Glomerular endothelial cell (primary cell): ENCODE data around the gene SLC36A1. TPM values are rescaled to one million over a fixed set of nuclear protein-coding genes. Genes with fewer than 3 reads are reported as not detected.
"Not testable (repeated sequence)": the region's sequence is repeated elsewhere in the genome, so short reads cannot be mapped to it uniquely, and the experiment has no call there.

Experiments
- DNase-seq: peaks from one replicate; pipeline ENCODE4 v3.0.0-alpha.2; 2011; ENCODE audit warnings: low read depth, low spot score; ENCODE audit errors: extremely low read depth
- total RNA-seq: library from RNA; depleted of rRNA; stranded (reverse); fragments of >200 nt; gene quantifications from 2 replicates; pipeline ENCODE4 v1.2.3, GENCODE V29; 2015

The SLC36A1 gene
- 7.2 and 9.1 TPM in 2 replicates for total RNA-seq

DNA sequence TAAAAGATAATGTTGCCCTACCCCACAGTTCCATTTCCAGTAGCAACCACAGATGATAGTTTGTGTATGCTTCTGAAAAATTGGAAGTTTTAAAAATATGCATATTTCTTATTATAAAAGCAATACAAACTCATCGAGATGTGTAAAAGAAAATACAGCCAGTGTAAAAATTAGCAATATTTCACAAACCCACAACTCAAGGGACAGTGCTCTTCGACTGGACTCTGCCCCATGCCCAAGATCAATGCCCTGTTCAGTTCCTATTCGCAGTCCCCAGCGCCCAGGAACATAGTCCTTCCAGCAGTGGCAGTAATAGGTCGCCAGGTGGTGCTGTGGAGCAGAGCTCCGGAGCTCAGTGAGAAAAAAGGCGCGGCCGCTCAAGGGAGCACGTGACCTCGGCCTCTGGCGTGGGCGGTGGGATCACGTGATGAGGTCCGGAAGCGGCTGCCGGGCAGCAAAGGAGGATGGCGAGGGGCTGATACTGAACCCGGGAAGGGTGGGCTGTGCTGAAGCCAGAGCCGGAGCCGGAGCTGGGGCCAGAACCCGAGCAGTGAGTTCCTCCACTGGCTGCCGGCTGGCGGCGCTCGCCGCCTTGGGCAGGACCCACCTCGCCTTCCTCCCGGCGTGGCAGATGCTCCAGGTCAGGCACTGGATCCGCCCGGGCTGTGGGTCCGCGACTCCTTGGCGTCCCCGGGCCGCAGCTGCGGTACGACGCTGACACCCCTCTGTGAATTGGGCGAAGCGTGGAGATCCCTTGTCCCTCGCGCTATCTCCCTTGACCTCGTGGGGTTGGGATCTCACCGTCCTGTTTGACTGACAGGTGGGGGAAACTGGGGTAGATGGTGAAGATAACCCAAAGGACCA, at the start of gene SLC36A1:
Gene SLC36A1, plus strand, starts transcription at position 430 of the 864 bp plus-strand sequence. CDS start 11,190 bp downstream, outside the sequence.
- DNase-seq, result peak; percentile 56

DNA sequence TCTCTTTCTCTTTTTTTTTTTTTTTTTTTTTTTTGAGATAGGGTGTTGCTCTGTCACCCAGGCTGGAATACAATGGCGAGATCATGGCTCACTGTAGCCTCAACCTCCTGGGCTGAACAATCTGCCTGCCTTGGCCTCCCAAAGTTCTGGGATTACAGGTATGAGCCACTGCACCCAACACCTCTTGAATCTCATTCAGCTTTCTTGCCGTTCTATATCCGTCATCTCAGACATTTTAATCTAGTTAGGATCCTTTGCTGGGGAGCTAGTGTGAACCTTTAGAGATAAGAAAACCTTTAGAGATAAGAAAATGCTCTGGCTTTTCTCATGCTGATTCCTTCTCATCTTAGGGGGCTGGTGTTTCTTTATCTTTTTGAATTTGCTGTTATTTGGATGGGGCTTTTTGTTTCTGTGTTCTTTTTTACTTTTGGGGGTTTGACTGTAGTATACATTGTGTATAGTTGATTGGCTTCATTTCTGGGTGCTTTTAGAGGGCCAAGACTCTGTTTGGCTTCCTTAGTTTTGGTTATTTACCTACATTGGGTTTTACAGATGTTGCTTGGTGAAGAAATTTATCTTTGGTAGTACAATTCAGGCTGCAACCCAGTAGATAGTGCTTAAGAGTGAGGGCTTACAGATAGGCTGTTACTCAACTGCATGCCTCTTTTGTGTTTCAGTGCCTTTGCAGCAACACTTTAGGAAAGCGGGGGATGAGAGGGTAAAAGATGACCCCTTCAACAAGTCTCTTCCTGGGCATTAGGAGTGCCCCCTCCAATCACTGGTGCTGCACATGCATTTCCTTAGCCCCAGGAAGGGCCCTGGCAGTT, 41.9 kb upstream of the SLC36A1 start:
- DNase-seq, result no peak

DNA sequence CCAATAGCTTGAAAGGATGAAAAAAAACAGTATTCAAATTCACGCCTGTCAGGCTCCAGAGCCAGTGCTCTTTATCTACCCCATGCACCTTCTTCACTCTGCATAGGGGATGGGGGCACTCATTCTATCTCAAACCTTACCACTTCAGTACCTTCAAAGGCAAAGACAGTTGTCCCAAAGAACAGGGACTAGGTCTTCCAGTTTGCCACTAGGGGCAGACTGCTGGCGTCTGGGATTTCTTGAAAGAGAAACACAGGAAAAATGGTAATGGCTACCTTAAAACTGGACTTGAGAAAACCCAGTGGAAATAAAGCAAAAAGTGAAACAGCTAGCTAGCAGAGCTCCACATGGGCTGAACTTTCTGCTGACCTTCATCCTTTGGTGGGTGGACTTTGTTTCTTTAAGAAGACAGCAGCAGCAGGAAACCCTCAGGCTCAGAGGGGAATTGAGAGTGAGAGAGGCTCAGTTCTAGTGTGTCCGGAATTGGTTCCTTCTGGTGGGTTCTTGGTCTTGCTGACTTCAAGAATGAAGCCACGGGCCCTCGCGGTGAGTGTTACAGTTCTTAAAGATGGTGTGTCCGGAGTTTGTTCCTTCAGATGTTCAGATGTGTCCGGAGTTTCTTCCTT, 41.0 kb upstream of the SLC36A1 start:
- DNase-seq, result no peak

DNA sequence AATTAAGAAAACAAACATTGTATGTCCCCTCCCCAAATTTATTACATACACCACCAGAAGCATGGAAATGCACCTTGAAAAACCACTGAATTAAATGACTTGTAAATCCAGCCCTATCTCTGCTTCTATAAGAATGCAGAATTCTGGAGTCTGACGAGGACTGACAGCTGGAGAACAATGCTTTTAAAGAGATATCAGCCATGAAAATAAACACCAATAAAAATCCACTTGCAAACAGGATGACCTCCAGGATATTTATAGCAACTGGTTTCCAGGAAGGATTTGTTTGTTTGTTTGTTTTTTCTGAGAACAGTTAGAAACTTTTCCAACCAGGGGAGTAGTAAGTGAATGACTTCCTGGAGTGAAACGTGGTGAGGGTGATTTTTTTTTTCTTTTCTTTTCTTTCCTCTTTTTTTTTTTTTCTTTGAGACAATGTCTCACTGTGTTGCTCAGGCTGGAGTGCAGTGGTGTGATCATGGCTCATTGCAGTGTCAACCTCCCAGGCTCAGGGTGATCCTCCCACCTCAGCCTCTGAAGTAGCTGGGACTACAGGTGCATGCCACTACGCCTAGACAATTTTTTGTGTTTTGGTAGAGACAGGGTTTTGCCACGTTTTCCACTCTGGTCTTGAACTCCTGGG, 38.7 kb upstream of the SLC36A1 start:
- DNase-seq, result no peak

DNA sequence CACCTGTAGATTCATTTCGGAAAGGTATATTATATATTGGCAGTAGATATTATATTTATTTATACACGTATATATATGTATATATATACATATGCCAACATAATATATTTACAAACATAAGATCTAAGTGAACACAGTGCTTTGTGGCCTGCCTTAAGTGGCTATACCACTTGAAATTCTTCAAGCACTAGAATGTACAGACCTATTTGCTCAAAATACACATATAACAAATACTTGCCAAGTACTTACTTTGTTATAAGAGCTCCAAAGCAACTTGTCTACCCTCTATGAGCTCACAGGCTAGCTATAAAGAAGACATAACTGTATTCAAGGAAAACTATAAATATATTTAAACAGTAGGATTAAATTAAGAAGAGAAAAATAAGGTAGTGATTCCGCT, 33.6 kb upstream of the SLC36A1 start:
- no peak for DNase-seq

DNA sequence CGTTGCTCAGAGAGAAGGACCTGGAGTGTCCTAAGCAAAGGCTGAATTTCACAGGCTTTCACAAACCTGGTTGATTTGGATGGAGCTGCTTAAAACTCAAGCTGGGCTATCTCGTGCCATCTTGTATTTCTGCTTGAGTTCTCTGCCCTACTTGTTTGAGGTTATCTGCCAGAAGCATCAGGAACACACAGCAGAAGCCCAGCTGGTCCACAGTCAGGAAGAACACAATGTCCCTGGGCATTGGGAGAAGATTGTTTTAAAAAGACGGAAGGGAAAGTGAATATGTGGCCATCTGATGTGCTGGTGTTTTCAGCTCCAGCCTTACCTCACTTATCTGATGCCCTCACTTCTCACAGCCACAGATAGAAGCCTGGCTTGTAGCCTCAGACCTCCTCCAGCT, 32.9 kb upstream of the SLC36A1 start:
- no peak for DNase-seq

DNA sequence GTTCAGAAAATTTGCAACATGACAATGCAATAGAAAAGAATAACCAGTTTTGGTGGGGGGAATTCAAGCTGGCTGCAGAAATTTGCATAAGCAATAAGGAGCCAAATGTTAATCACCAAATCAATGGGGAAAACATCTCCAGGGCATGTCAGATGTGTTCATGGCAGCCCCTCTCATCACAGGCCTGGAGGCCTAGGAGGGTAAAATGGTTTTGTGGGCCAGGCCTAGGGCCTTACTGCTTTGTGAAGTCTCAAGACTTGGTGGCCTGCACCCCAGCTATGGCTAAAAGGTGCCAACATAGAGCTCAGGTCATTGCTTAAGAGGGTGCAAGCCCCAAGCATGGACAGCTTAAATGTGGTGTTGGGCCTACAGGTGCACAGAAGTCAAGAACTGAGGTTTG, 29.7 kb upstream of the SLC36A1 start:
- DNase-seq, result no peak

DNA sequence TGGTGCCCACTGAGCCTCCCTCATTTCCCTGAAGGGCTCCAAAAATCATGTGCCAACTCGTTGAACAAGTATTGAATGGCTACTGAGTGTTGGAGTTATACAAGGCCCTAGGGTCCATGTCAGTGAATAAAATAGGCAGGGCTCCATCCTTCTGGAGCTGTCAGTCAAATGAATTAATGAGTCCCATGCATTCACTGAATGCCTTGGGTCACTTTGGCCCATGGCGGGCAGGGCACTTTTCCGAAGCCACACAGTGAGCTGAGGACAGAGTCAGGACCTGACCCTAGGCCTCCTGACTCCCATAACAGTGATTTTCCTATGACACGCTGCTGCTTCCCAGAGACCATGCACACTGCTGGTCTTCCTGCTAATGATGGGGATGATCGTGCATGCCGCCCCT, 27.3 kb upstream of the SLC36A1 start:
- DNase-seq, result no peak

DNA sequence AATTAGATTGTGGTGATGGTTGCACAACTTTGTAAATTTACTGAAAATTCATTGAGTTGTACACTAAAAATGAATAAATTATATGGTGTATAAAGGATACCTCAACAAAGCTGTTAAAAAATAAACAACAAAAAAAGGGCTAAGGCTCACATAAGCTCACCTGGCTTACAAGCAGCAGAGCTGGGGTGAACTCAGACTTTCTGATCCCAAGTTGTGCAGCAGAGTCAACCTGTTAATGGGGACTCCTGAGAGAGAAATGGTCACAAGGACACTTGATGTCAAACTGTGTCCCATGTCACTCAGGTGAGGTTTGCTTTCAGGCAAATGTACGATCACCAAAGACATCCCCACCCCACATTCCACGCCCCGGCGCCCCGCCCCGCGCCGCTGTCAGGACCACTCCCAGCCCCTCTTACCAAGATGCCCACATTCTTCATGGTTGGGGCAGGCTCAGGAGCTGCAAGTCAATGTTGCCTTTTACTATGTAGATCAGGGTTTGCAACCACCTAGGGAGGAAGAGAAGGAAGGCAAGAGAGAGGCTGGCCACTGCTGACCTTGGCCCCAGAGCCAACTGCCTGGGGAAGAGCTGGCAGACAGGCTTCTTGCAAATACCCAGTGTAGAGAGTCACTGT, 22.4 kb upstream of the SLC36A1 start:
- DNase-seq, result no peak

DNA sequence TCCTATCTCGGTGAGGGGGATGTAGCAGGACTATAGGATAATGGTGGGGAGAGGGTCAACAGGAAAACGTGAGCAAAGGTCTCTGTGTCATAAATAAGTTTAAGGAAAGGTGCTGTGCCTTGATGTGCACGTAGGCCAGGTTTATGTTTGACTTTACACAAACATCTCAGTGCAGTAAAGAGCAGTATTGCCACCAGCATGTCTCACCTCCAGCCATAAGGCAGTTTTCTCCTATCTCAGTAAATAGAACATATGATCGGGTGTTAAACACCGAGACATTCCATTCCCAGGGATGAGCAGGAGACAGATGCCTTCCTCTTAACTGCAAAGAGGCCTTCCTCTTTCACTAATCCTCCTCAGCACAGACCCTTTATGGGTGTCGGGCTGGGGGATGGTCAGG, 21.1 kb upstream of the SLC36A1 start:
- DNase-seq, result not testable (repeated sequence)

DNA sequence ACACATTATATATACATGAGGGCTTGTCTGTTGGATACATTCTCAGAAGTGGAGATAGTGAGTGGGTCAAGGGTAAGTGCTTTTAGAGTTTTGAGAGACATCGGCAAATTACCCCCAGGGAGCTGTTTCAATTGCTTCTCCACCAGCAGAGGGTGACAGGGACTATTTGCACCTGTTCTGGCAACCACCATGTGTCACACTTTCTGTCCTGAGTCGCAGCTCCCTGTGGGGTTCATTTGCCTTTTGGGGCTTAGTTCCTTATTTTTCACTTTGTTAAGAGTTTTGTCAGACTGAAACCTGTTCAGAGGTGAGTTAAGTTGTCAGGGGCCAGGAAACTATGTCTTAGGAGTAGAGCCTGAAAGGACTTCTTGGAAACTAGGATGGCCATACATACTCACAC, 20.1 kb upstream of the SLC36A1 start:
- no peak for DNase-seq

DNA sequence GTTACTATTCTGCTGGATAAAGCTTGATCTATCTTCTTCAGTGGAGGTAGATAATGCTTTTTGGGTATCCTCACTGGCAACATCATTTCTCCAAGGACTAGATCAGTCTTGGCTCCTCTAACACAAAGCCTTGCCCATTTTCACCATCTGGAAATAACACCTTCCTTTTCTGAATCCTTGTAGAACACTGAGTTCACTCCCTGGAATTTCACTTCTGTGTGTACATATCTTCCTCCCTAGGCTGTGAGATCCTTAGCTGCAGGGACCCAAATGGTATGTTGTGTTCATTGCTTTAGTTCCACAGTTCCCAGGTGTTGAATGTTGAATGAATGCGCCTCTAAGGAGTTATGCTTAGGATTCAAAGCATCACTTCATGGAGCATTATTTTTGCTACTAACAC, 16.7 kb upstream of the SLC36A1 start:
- no peak for DNase-seq

DNA sequence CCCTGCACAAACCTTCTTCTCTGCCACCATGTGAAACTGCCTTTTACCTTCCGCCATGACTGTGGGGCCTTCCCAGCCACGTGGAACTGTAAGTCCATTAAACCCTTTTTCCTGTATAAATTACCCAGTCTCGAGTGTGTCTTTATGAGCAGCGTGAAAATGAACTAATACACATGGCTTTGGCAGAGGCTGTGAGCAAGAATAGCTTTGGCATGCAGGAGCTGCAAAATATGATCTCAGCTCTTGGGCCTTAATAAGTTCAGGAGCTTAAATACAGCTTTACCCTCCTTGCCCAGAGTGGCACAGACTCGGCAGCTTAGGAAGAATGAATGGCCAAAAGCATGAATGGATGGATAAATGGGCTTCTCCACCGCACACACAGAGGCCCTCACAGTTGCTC, 15.7 kb upstream of the SLC36A1 start:
- DNase-seq, result no peak

DNA sequence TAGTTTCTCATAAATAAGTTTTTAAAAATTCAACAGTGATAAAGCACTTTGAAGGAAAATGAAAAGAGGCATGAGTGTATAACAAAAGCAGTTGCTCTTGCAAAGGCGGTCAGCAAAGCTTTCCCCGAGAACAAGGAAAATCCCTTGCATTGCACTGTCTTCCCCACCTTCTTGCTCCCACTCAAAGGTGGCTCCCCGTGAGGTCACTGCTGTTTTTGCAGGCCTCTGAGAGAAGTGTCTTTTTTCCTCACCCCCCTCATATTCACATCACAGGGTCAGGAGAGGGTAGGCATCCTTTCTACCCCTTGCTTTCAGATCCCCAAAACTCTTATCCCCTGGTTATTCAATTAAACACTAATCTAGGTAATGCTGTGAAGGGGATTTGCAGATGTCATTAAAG, 15.2 kb upstream of the SLC36A1 start:
- DNase-seq, result no peak

DNA sequence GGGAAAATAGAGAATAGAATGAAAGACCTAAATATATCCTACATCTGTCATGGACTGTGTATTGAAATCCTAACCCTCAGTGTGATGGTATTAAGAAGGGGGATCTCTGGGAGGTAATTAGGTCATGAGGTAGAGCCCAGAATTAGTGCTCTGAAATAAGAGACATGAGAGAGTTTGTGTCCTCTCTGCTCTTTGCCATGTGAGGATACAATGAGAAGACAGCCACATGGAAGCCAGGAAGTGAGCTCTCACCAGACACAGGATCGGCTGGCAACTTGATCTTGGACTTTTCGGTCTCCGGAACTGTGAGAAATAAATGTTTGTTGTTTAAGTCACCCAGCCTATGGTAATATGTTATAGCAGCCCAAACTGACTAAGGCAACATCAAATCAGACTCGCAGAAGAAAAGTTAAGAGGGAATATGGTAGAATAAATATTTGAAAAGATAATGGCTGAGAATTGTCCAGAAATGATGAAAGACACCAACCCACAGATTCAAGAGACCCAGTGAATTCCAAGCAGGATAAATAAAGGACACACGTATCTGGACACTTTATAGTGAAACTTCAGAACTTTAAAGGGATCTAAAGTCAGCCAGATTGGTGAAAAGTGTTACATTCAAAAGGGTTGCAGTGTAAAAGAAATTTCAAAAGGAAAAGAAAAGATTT, 12.7 kb upstream of the SLC36A1 start:
- no peak for DNase-seq

DNA sequence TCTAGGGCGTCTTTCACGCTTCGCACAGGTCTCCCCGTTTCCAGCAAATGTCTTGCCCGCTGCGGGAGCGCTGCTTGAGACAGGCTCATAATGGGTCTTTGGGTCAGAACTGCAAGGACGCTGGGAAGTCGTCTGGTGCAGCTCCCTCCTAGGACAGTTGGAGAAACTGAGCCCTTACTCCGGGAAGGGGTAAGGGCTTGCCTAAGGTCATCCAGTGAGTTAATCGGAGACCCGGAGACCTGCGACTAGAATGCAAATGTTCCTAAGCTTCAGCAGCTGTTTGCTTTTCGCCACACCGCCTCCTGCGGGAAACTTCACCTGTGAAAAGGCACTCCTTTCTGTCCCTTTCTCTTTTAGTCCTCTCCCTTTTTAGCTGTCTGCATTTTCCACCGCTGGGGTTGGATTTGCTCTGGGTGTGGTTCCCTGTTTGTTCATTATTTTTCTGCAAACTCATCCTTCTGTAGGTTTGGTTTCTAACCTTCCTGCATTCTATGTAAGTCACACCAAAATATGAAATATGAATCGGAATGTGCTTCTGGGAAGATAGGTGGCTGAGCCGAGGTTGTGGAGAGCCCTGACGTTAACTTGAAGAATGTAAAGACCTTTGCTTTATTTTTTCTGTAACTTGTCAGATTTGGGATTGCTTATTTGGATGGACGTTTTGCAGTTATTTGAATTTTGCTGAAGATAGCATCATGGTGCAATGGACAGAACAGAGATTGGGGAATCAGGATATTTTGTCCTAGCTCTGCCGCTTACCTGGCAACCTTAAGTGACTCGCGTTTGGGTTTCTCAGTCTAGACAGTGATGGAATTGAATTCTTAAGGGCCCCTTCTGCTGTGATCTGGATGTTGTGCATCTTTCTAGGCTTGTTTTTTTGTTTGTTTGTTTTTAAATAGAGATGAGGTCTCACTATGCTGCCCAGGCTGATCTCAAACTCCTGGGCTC, 909 bp downstream of the SLC36A1 start:
- no peak for DNase-seq

DNA sequence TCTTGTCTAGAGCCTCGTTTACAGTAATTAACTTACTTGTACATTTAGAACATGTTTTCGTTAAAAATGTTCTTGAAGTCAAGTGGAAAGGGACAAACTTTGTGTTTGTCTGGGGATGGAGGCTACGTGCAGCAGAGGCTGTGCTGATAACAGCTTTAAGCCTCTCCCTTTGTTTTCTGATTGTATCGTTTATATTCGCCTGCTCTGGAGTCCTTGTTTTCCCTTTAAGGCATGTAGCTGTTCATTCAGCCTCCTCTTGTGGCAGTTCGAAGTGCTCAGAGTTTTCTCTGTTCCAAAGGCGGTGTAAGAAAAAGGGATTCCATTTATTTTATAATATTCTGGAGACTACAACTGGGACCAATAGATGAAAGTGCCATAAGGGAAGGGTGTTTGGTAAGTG, 1.9 kb downstream of the SLC36A1 start:
- no peak for DNase-seq

DNA sequence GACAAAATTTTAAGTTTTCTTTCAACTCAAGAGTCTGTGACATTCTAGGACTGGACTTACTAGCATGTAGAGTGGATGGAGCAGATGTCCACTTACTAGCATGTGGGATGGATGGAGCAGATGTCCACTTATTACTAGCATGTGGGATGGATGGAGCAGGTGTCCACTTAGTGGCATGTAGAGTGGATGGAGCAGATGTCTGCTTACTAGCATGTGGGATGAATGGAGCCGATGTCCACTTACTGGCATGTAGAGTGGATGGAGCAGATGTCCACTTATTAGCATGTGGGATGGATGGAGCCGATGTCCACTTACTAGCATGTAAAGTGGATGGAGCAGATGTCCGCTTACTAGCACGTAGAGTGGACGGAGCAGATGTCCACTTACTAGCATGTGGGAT, 2.4 kb downstream of the SLC36A1 start:
- DNase-seq, result no peak

DNA sequence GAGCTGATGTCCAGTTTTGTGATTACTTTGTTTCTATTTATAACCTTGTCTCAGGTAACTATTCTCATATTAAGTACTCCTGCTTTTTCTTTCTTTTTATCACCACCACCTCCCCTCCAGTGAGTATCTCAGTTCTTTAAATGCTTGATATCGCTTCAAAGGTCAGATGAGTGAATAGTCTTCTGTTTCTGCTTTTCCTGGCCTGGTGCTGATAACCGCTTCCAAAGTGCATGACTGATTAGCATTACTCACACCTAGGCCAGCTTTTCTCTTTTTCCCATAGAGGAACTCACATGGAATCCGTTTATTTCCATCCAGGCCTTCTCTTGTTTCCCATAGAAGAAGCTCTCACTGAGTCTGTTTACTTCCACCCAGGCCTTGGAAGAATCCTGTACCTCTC, 3.2 kb downstream of the SLC36A1 start:
- DNase-seq, result no peak
